ENCODE data around the gene BTBD9.

The BTBD9 gene

GRCh38 chr6:38599261-38599660 lies 40.5 kb downstream of the BTBD9 start:
- no peak for DNase-seq

- no peak for DNase-seq
Measured at GRCh38 chr6:38593998-38594665, 45.6 kb downstream of the BTBD9 start.

GRCh38 chr6:38593409-38593808 lies 46.3 kb downstream of the BTBD9 start:
- DNase-seq, result no peak

- no peak for DNase-seq
Measured at GRCh38 chr6:38591439-38591838, 48.3 kb downstream of the BTBD9 start.

GRCh38 chr6:38589367-38589720 lies 50.4 kb downstream of the BTBD9 start:
- no peak for DNase-seq

GRCh38 chr6:38588631-38589366 lies 50.9 kb downstream of the BTBD9 start:
- DNase-seq, result no peak

GRCh38 chr6:38587766-38588362 lies 51.9 kb downstream of the BTBD9 start:
- peak in 1 of 56 donors; percentile 23 for DNase-seq

GRCh38 chr6:38586992-38587391 lies 52.7 kb downstream of the BTBD9 start:
- DNase-seq, result no peak

- no peak for DNase-seq
Measured at GRCh38 chr6:38584731-38585130, 55.0 kb downstream of the BTBD9 start.

- no peak for DNase-seq
Measured at GRCh38 chr6:38583523-38583922, 56.2 kb downstream of the BTBD9 start.

GRCh38 chr6:38580030-38580429 lies 59.7 kb downstream of the BTBD9 start:
- DNase-seq, result no peak

GRCh38 chr6:38579010-38579628 lies 60.6 kb downstream of the BTBD9 start:
- DNase-seq, result no peak

GRCh38 chr6:38578075-38578474 lies 61.7 kb downstream of the BTBD9 start:
- DNase-seq, result no peak

- DNase-seq, result no peak
Measured at GRCh38 chr6:38577492-38577891, 62.2 kb downstream of the BTBD9 start.

- DNase-seq, result no peak
Measured at GRCh38 chr6:38573801-38574395, 65.8 kb downstream of the BTBD9 start.

GRCh38 chr6:38572186-38572813 lies 67.4 kb downstream of the BTBD9 start:
- no peak for DNase-seq

- DNase-seq, result no peak
Measured at GRCh38 chr6:38571721-38572120, 68.0 kb downstream of the BTBD9 start.

GRCh38 chr6:38570750-38571149 lies 69.0 kb downstream of the BTBD9 start:
- no peak for DNase-seq

GRCh38 chr6:38567436-38567835 lies 72.3 kb downstream of the BTBD9 start:
- peak in 17 of 56 donors; percentile 2 to 56 (median 10) for DNase-seq

- DNase-seq, result no peak
Measured at GRCh38 chr6:38566295-38567030, 73.3 kb downstream of the BTBD9 start.

GRCh38 chr6:38564301-38564700 lies 75.4 kb downstream of the BTBD9 start:
- DNase-seq, result no peak

Data from nucleus accumbens (tissue), 56 donors.